Peyer's patch (tissue), 4 donors: ENCODE data around the gene E2F2. TPM values are rescaled to one million over a fixed set of nuclear protein-coding genes. Genes with fewer than 3 reads are reported as not detected.
A peak's percentile ranks its signal among the peaks of the same experiment; 100 is the strongest.

Experiments used
- DNase-seq, 3 donors: peaks; one replicate each; pipeline ENCODE4 v3.0.0-alpha.2; 2017 to 2019
- H3K27ac ChIP-seq, 4 donors: fragments of 200-600 bp; sonication (generic); one replicate each; pipeline ENCODE4 v1.5.1; 2016 to 2019
- H3K27me3 ChIP-seq, 2 donors: fragments of 200-600 bp; sonication (generic); one replicate each; pipeline ENCODE4 v1.5.1; 2019
- H3K36me3 ChIP-seq, 3 donors: fragments of 200-600 bp; sonication (generic); one replicate each; pipeline ENCODE4 v1.5.1; 2016 to 2019
- H3K4me1 ChIP-seq, 4 donors: fragments of 200-600 bp; sonication (generic); one replicate each; pipeline ENCODE4 v1.5.1; 2016 to 2019
- H3K4me3 ChIP-seq, 4 donors: fragments of 200-600 bp; sonication (generic); 1 replicate in 3 of 4; 2 replicates in 1 of 4; pipeline ENCODE4 v1.5.1; 2016 to 2019; ENCODE audit warnings: mild to moderate bottlenecking in 1 of 4
- H3K9me3 ChIP-seq, 4 donors: fragments of 200-600 bp; sonication (generic); one replicate each; pipeline ENCODE4 v1.5.1; 2016 to 2019; ENCODE audit warnings: mild to moderate bottlenecking in 1 of 4
- POLR2A ChIP-seq, 2 donors: fragments of 450-650 bp; IDR thresholded peaks; one replicate each; pipeline ENCODE4 v1.5.1; 2017; ENCODE audit warnings: antibody characterized with exemption in 2 of 2, mild to moderate bottlenecking in 2 of 2, moderate library complexity in 2 of 2
- total RNA-seq, 4 donors: library from RNA; depleted of rRNA; stranded (reverse); fragments of >200 nt; gene quantifications; one replicate each; pipeline ENCODE4 v1.1.0, GENCODE V29; 2016
- TF ChIP-seq, protein P1 (sequence below), 6 experiments: fragments of 450-650 bp in 4 of 6; fragments of 200-600 bp in 2 of 6; sonication (generic) in 1 of 6; IDR thresholded peaks; one replicate each; pipeline ENCODE4 v1.5.1; 2017 to 2019; ENCODE audit warnings: antibody characterized with exemption in 6 of 6, mild to moderate bottlenecking in 3 of 6, moderate library complexity in 1 of 6

Gene E2F2
- total RNA-seq, 4 donors from 2014 or later = 6.8 to 16.4 (median 13.6) TPM

DNA sequence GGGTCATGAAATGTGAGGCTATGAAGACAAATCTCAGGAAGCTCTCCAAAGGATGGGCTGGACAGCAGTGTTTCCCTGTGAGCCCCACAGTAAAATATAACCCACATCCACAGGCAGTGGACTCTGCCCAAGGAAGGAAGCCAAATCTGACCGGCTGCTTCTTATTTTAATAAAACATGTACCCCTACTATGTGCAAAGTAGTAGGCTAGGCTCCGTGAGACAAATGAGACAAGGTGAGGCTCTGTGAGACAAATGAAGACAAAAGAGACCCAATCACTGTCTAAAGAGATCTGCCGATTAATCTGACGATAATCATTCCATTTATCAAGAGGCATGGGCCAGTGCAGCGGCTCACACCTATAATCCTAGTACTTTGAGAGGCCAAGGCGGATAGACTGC, 49.1 kb downstream of the E2F2 start:
- H3K27me3 ChIP-seq = no peaks in the 10 kb centered on the region
- TF ChIP-seq, protein P1, sequence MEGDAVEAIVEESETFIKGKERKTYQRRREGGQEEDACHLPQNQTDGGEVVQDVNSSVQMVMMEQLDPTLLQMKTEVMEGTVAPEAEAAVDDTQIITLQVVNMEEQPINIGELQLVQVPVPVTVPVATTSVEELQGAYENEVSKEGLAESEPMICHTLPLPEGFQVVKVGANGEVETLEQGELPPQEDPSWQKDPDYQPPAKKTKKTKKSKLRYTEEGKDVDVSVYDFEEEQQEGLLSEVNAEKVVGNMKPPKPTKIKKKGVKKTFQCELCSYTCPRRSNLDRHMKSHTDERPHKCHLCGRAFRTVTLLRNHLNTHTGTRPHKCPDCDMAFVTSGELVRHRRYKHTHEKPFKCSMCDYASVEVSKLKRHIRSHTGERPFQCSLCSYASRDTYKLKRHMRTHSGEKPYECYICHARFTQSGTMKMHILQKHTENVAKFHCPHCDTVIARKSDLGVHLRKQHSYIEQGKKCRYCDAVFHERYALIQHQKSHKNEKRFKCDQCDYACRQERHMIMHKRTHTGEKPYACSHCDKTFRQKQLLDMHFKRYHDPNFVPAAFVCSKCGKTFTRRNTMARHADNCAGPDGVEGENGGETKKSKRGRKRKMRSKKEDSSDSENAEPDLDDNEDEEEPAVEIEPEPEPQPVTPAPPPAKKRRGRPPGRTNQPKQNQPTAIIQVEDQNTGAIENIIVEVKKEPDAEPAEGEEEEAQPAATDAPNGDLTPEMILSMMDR (IDR thresholded peaks at IDR 0.05) = no peak
- TF ChIP-seq POLR2A (IDR thresholded peaks at IDR 0.05) = no peak
- peaks cover 0 to 18% (median 4%) of the 10 kb centered on the region in 4 donors for H3K4me1 ChIP-seq
- H3K4me3 ChIP-seq = no peak overlapping the region
- no peak for DNase-seq
- H3K9me3 ChIP-seq = no peaks in the 10 kb centered on the region
- no peaks in the 10 kb centered on the region for H3K36me3 ChIP-seq
- H3K27ac ChIP-seq = no peak overlapping the region

DNA sequence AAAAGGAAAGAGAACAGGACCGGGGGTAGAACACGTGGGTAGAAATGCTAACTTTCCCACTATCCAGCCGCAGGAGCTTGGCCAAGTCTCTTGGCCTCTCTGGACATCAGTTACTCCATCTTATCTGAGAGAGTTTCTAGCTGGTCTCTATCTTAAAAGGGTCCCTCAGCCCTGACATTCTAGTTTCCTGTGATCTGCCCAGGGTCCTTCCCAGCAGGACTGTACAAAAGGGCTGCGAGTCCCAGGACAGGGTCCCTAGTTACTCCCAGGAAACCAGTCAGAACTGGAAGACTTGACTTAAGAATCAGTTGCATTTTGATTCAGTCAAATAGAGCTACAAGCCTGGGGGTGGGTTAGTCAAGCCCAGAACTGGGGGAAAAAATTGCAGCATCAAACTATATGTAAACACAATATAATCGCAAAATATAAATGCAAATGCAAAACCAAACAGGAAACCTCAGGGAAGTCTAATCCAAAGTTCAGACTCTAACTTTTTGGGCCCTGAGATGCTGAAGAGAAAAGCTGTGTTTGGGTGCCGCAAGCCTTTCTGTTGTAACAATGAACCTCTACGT, 49.9 kb downstream of the E2F2 start:
- peaks cover 0 to 18% (median 4%) of the 10 kb centered on the region in 4 donors for H3K4me1 ChIP-seq
- no peak for DNase-seq
- TF ChIP-seq, protein P1 (IDR thresholded peaks at IDR 0.05) = no peak
- TF ChIP-seq POLR2A (IDR thresholded peaks at IDR 0.05) = no peak
- no peak overlapping the region for H3K4me3 ChIP-seq
- H3K27me3 ChIP-seq = no peaks in the 10 kb centered on the region
- no peak overlapping the region for H3K27ac ChIP-seq
- H3K36me3 ChIP-seq = no peaks in the 10 kb centered on the region
- no peaks in the 10 kb centered on the region for H3K9me3 ChIP-seq

DNA sequence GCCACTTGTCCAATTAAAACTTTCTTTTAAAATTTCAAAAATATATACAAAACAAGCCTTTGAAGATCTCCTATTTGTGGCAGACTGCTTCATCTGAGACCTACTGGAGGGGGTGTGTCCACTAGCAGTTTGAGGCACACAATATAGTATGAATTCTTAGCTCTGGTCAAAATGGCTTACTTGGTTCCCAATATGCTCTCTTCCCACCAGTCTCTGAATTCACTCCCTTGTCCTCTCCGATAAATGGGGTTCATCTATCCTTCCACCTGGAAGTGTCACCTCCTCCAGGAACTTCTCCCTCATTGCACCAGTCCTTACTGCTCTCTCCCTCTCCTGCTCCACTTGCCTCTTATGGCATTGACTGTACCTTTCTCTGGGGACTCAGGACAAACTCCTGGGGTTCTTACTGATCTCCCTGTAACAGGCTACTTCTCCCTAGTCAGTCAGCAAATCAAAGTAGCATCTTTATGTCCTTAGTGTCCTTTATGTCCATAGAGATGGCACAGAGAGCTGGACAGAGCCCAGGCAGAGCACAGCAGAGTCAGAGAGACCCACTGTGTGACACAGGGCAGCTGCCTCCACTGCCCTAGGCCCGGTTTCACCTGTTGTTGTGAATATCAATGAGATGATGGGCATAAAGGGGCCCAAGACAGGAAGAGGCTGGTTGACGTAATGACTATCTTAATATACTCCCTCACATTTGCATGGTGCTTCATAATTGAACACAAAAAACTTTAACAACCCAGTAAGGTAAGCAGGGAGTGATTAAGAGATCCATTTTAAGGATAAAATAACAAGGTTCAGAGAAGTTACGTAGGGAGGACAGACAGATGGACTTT, 50.6 kb downstream of the E2F2 start:
- Histone ChIP-seq H3K4me3 (no peak overlapping the region), H3K4me1 (peaks cover 0 to 18% (median 4%) of the 10 kb centered on the region in 4 donors), H3K9me3 (no peaks in the 10 kb centered on the region), H3K27me3 (no peaks in the 10 kb centered on the region), H3K36me3 (no peaks in the 10 kb centered on the region), H3K27ac (no peak overlapping the region)
- TF ChIP-seq, protein P1 (IDR thresholded peaks at IDR 0.05) = no peak
- no peak for TF ChIP-seq POLR2A (IDR thresholded peaks at IDR 0.05)
- no peak for DNase-seq

DNA sequence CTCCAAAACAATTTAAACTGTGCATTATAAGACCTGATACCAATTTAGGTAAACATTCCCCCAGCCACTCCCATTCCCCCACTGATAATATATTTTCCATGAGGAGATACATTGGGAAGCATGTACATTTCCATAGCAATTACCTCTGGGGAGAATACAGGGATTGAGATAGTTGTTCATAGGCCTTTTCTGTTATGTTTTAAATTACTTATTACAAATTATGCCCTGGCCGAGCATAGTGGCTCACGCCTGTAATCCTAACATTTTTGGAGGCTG, 51.4 kb downstream of the E2F2 start:
- Histone ChIP-seq H3K36me3 (no peaks in the 10 kb centered on the region), H3K27ac (no peak overlapping the region), H3K4me1 (peaks cover 0 to 11% (median 4%) of the 10 kb centered on the region in 4 donors), H3K9me3 (no peaks in the 10 kb centered on the region), H3K4me3 (no peak overlapping the region), H3K27me3 (no peaks in the 10 kb centered on the region)
- no peak for DNase-seq
- TF ChIP-seq, protein P1 (IDR thresholded peaks at IDR 0.05) = no peak
- no peak for TF ChIP-seq POLR2A (IDR thresholded peaks at IDR 0.05)

DNA sequence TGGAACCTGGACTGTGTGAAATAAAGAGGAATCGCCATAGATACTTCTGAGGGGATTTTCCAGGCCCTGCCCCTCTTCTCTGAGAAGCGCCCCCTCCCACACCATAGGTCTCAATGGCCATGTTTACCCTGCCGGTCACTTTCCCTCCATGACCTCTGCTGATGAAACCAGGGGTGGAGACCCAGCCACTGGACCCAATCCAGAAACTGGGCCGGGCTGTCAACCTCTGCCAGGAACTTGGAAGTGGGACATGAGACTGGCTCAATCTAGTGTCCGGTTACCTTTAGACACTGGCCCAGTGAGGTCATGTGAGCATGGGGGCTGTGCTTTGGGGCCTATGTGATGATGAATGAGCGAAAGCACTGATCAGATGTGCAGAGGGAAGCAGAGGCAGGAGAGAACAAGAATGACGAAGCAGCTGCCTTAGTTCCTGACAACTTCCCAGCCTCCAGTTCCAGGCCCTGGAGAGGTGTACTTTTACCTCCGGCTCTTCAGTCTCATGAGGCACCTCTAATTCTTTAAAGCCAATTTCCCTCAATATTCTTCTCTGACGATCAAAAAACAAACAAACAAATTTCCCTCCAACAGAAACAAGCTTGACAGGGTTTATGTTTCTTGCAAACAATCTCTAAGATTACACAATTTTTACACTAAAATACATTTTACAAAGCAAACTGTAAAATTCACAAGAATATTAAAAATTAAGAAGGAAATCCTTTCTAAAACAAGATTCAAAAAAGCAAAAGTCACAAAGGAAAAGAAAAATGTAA, 52.0 kb downstream of the E2F2 start:
- Histone ChIP-seq H3K4me3 (no peak overlapping the region), H3K9me3 (no peaks in the 10 kb centered on the region), H3K36me3 (no peaks in the 10 kb centered on the region), H3K4me1 (peaks cover 0 to 10% (median 4%) of the 10 kb centered on the region in 4 donors), H3K27ac (no peak overlapping the region), H3K27me3 (no peaks in the 10 kb centered on the region)
- TF ChIP-seq, protein P1 (IDR thresholded peaks at IDR 0.05) = no peak
- no peak for TF ChIP-seq POLR2A (IDR thresholded peaks at IDR 0.05)
- DNase-seq = peak; percentile 21 to 66 (median 56)
